Activated gamma-delta T cell treated with Interleukin-2 at 50 U/mL for 16 hours (primary cell): ENCODE results near the gene JAKMIP2.
"Not testable (repeated sequence)": the region's sequence is repeated elsewhere in the genome, so short reads cannot be mapped to it uniquely, and the experiment has no call there.

Experiments
- DNase-seq: peaks from one replicate; pipeline ENCODE4 v3.0.0-alpha.2; 2020

Gene JAKMIP2

GRCh38 chr5:147582272-147582671 lies 200.3 kb downstream of the JAKMIP2 start:
- DNase-seq = not testable (repeated sequence)

GRCh38 chr5:147580418-147580817 lies 202.1 kb downstream of the JAKMIP2 start:
- DNase-seq = not testable (repeated sequence)

- DNase-seq = no peak
Observed at GRCh38 chr5:147578228-147579024, 204.1 kb downstream of the JAKMIP2 start.

GRCh38 chr5:147576646-147577535 lies 205.6 kb downstream of the JAKMIP2 start:
- peak; percentile 5 for DNase-seq

GRCh38 chr5:147575598-147575997 lies 206.9 kb downstream of the JAKMIP2 start:
- no peak for DNase-seq

GRCh38 chr5:147573211-147573610 lies 209.3 kb downstream of the JAKMIP2 start:
- no peak for DNase-seq

- DNase-seq = no peak
Observed at GRCh38 chr5:147568710-147569406, 213.7 kb downstream of the JAKMIP2 start.

- no peak for DNase-seq
Observed at GRCh38 chr5:147567917-147568598, 214.5 kb downstream of the JAKMIP2 start.

GRCh38 chr5:147565524-147565923 lies 217.0 kb downstream of the JAKMIP2 start:
- DNase-seq = no peak

GRCh38 chr5:147564124-147564486 lies 218.4 kb downstream of the JAKMIP2 start:
- no peak for DNase-seq

GRCh38 chr5:147563466-147564123 lies 218.9 kb downstream of the JAKMIP2 start:
- DNase-seq = no peak

GRCh38 chr5:147561435-147561834 lies 221.1 kb downstream of the JAKMIP2 start:
- DNase-seq = no peak

- DNase-seq = no peak
Observed at GRCh38 chr5:147560718-147561331, 221.7 kb downstream of the JAKMIP2 start.

GRCh38 chr5:147559749-147560148 lies 222.8 kb downstream of the JAKMIP2 start:
- no peak for DNase-seq

GRCh38 chr5:147558826-147559225 lies 223.7 kb downstream of the JAKMIP2 start:
- DNase-seq = no peak

GRCh38 chr5:147557876-147558745 lies 224.4 kb downstream of the JAKMIP2 start:
- no peak for DNase-seq

- no peak for DNase-seq
Observed at GRCh38 chr5:147555176-147555575, 227.4 kb downstream of the JAKMIP2 start.

- no peak for DNase-seq
Observed at GRCh38 chr5:147554261-147554817, 228.2 kb downstream of the JAKMIP2 start.

- not testable (repeated sequence) for DNase-seq
Observed at GRCh38 chr5:147553817-147554216, 228.7 kb downstream of the JAKMIP2 start.

- DNase-seq = no peak
Observed at GRCh38 chr5:147552897-147553296, 229.6 kb downstream of the JAKMIP2 start.
